ENCODE measurements around the gene CD2. TPM values are rescaled to one million over a fixed set of nuclear protein-coding genes. Genes with fewer than 3 reads are reported as not detected.

Gene CD2
- total RNA-seq, 2 experiments from 2014 or later: 150 to 151 TPM

- no peak overlapping the region for H3K4me3 ChIP-seq (ENCODE audit: low read length)
- peaks cover 2% of the 10 kb centered on the region for H3K9me3 Mint-ChIP-seq
- no peaks in the 10 kb centered on the region for H3K27me3 ChIP-seq (ENCODE audit: control insufficient read depth in 1 of 2, insufficient read depth in 2 of 2, low read length in 2 of 2)
- no peaks in the 10 kb centered on the region for H3K27me3 Mint-ChIP-seq
- ATAC-seq (ENCODE audit: poor library complexity) (no peak), DNase-seq (no peak)
- intact Hi-C loops (cut with DNase I, micrococcal nuclease): no loop called here
- no peak overlapping the region for H3K27ac ChIP-seq (ENCODE audit: low read depth in 1 of 2, low read length in 2 of 2)
- H3K4me3 Mint-ChIP-seq: no peak overlapping the region
- H3K36me3 Mint-ChIP-seq (ENCODE audit: low read depth): no peaks in the 10 kb centered on the region
- peaks cover 50% of the 10 kb centered on the region for H3K4me1 ChIP-seq (ENCODE audit: insufficient read depth, low read length)
- no peak overlapping the region for H3K27ac Mint-ChIP-seq
- H3K9me3 ChIP-seq (ENCODE audit: control insufficient read depth in 1 of 2, insufficient read depth in 1 of 2, low read length in 2 of 2): no peaks in the 10 kb centered on the region
- TF ChIP-seq CTCF (IDR thresholded peaks at IDR 0.05): no peak
- peaks cover 61% of the 10 kb centered on the region for H3K4me1 Mint-ChIP-seq (ENCODE audit: low read depth)
- H3K36me3 ChIP-seq (ENCODE audit: insufficient read depth, low read length): no peaks in the 10 kb centered on the region
- POLR2A ChIA-PET: interaction anchor here (0.8 to 2.0 kb wide), 6 partner anchors 8 to 265 kb away, joined by 3 to 6 read pairs (median 3); partner anchors contain the start of genes CD2 and TTF2
- CTCF ChIA-PET: interaction anchor here (0.7 to 1.7 kb wide), 3 partner anchors 16 to 30 kb away, joined by 3 to 4 read pairs (median 3); no protein-coding TSS in a partner anchor
Observed at GRCh38 chr1:116794804-116795481, 40.7 kb downstream of the CD2 start.

- no peak for TF ChIP-seq CTCF (IDR thresholded peaks at IDR 0.05)
- intact Hi-C loops (cut with DNase I, micrococcal nuclease): no loop called here
- ATAC-seq (ENCODE audit: poor library complexity) (no peak), DNase-seq (no peak)
- CTCF ChIA-PET: interaction anchor here (0.7 to 1.7 kb wide), 2 partner anchors 17 to 22 kb away, joined by 3 to 4 read pairs; no protein-coding TSS in a partner anchor
- H3K4me1 ChIP-seq (ENCODE audit: insufficient read depth, low read length): peaks cover 53% of the 10 kb centered on the region
- H3K27ac Mint-ChIP-seq: no peak overlapping the region
- no peak overlapping the region for H3K27ac ChIP-seq (ENCODE audit: low read depth in 1 of 2, low read length in 2 of 2)
- no peaks in the 10 kb centered on the region for H3K27me3 Mint-ChIP-seq
- H3K36me3 Mint-ChIP-seq (ENCODE audit: low read depth): no peaks in the 10 kb centered on the region
- no peak overlapping the region for H3K4me3 ChIP-seq (ENCODE audit: low read length)
- no peaks in the 10 kb centered on the region for H3K9me3 Mint-ChIP-seq
- H3K4me3 Mint-ChIP-seq: no peak overlapping the region
- no peaks in the 10 kb centered on the region for H3K36me3 ChIP-seq (ENCODE audit: insufficient read depth, low read length)
- no peaks in the 10 kb centered on the region for H3K27me3 ChIP-seq (ENCODE audit: control insufficient read depth in 1 of 2, insufficient read depth in 2 of 2, low read length in 2 of 2)
- peaks cover 61% of the 10 kb centered on the region for H3K4me1 Mint-ChIP-seq (ENCODE audit: low read depth)
- no peaks in the 10 kb centered on the region for H3K9me3 ChIP-seq (ENCODE audit: control insufficient read depth in 1 of 2, insufficient read depth in 1 of 2, low read length in 2 of 2)
- POLR2A ChIA-PET: interaction anchor here (2.0 kb wide), 1 partner anchor 41 kb away, joined by 6 read pairs; the partner anchor contains the start of gene CD2
Observed at GRCh38 chr1:116795482-116795829, 41.2 kb downstream of the CD2 start.

GRCh38 chr1:116804736-116805135 is 50.5 kb downstream of the CD2 start:
- ChIA-PET CTCF (interaction anchor here (3.8 kb wide), 1 partner anchor 67 kb away, joined by 26 read pairs; no protein-coding TSS in a partner anchor), POLR2A (interaction anchor here (0.7 to 15.2 kb wide), 6 partner anchors 11 to 73 kb away, joined by 4 to 290 read pairs (median 5); no protein-coding TSS in a partner anchor)
- ATAC-seq (ENCODE audit: poor library complexity): no peak
- TF ChIP-seq CTCF (IDR thresholded peaks at IDR 0.05): no peak
- DNase-seq: no peak
- intact Hi-C loops (cut with DNase I, micrococcal nuclease): no loop called here
- no peaks in the 10 kb centered on the region for H3K27me3 ChIP-seq (ENCODE audit: control insufficient read depth in 1 of 2, insufficient read depth in 2 of 2, low read length in 2 of 2)
- H3K9me3 ChIP-seq (ENCODE audit: control insufficient read depth in 1 of 2, insufficient read depth in 1 of 2, low read length in 2 of 2): no peaks in the 10 kb centered on the region
- Mint-ChIP-seq H3K4me1 (ENCODE audit: low read depth) (peaks cover 93% of the 10 kb centered on the region), H3K27me3 (no peaks in the 10 kb centered on the region), H3K4me3 (no peak overlapping the region), H3K27ac (peak overlapping the region; percentile 93), H3K36me3 (ENCODE audit: low read depth) (peaks cover 9% of the 10 kb centered on the region), H3K9me3 (no peaks in the 10 kb centered on the region)
- H3K4me3 ChIP-seq (ENCODE audit: low read length): peak overlapping the region; percentile 21
- peak overlapping the region in 1 of 2 donors; percentile 80 for H3K27ac ChIP-seq (ENCODE audit: low read depth in 1 of 2, low read length in 2 of 2)
- H3K4me1 ChIP-seq (ENCODE audit: insufficient read depth, low read length): peaks cover 72% of the 10 kb centered on the region
- H3K36me3 ChIP-seq (ENCODE audit: insufficient read depth, low read length): no peaks in the 10 kb centered on the region
